Measurements from ENCODE around the gene TSPAN3. TPM values are rescaled to one million over a fixed set of nuclear protein-coding genes. Genes with fewer than 3 reads are reported as not detected.
A peak's percentile ranks its signal among the peaks of the same experiment; 100 is the strongest.

TSPAN3 gene
- total RNA-seq, 3 donors from 2014 or later: 148 to 398 (median 292) TPM

- TF ChIP-seq, protein P1, sequence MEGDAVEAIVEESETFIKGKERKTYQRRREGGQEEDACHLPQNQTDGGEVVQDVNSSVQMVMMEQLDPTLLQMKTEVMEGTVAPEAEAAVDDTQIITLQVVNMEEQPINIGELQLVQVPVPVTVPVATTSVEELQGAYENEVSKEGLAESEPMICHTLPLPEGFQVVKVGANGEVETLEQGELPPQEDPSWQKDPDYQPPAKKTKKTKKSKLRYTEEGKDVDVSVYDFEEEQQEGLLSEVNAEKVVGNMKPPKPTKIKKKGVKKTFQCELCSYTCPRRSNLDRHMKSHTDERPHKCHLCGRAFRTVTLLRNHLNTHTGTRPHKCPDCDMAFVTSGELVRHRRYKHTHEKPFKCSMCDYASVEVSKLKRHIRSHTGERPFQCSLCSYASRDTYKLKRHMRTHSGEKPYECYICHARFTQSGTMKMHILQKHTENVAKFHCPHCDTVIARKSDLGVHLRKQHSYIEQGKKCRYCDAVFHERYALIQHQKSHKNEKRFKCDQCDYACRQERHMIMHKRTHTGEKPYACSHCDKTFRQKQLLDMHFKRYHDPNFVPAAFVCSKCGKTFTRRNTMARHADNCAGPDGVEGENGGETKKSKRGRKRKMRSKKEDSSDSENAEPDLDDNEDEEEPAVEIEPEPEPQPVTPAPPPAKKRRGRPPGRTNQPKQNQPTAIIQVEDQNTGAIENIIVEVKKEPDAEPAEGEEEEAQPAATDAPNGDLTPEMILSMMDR (IDR thresholded peaks at IDR 0.05): no peak
- no peak for TF ChIP-seq POLR2AphosphoS5 (IDR thresholded peaks at IDR 0.05)
- TF ChIP-seq POLR2A (IDR thresholded peaks at IDR 0.05): no peak
- no peak for DNase-seq (ENCODE audit: low spot score in 2 of 2)
- no peaks in the 10 kb centered on the region for H3K27me3 ChIP-seq
- no peak overlapping the region for H3K4me3 ChIP-seq
- intact Hi-C loops (cut with DNase I; ENCODE audit: low total_unique reads): no loop called here
- H3K9me3 ChIP-seq: no peaks in the 10 kb centered on the region
- no peaks in the 10 kb centered on the region for H3K4me1 ChIP-seq
- no peaks in the 10 kb centered on the region for H3K36me3 ChIP-seq
- no peak overlapping the region for H3K27ac ChIP-seq
These were observed 22.6 kb downstream of the TSPAN3 start for GRCh38 chr15:77048135-77048876.

DNA sequence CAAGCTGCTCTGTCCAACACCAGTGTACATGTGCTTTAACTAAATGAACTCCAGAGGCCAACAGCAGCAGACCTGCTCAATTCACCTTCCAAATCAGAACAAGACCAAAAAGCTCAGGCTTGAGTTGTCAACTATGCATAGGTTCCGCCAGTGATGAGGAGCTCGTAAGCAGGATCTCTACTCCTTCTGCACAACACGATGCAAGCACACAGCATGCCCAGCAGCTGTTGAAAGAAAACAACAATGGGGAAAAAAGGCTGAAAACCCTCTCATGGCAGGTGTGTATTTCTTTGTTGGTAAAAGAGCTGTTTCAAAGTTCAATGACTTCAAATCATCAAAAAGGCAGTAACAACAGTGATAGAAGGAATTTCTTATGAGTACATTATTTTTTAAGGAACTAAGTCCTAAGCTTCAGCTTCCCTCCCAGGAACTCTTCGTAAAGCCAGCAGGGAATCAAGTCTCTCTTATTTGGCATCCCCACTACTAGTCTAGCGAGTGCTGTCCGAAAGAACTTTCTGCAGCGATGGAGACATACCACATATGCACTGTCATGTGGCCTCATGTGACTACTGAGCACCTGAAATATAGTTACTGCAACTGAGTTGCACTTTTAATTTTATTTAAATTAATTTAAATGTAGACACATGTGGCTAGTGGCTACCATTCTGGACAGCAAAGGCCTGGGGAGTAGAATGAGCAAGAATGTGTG, 24.1 kb downstream of the TSPAN3 start:
- no peak for DNase-seq (ENCODE audit: low spot score in 2 of 2)
- H3K4me1 ChIP-seq: no peaks in the 10 kb centered on the region
- no peaks in the 10 kb centered on the region for H3K36me3 ChIP-seq
- TF ChIP-seq POLR2AphosphoS5 (IDR thresholded peaks at IDR 0.05) (no peak), POLR2A (IDR thresholded peaks at IDR 0.05) (no peak)
- TF ChIP-seq, protein P1 (IDR thresholded peaks at IDR 0.05): no peak
- no peaks in the 10 kb centered on the region for H3K27me3 ChIP-seq
- H3K27ac ChIP-seq: no peak overlapping the region
- H3K4me3 ChIP-seq: no peak overlapping the region
- no peaks in the 10 kb centered on the region for H3K9me3 ChIP-seq
- intact Hi-C loops (cut with DNase I; ENCODE audit: low total_unique reads): no loop called here

DNA sequence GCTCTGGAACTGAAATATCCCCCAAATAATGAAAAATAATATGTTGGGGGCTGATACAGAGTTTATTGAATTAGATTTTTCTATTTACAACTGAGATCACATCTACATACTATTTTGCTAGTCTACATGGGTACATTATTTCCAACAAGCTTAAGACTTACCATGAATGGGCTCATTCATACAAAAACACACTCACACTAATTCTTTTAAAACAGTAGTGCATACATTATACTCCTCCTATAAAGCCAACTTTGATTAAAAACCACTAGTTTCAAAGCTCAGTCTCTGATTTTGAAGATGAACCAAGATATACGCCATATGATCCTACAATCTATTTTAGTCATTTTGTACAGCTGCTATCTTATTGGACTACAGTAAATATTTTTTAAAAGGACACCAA, 24.9 kb downstream of the TSPAN3 start:
- H3K27ac ChIP-seq: no peak overlapping the region
- no peaks in the 10 kb centered on the region for H3K36me3 ChIP-seq
- intact Hi-C loops (cut with DNase I; ENCODE audit: low total_unique reads): no loop called here
- no peak overlapping the region for H3K4me3 ChIP-seq
- H3K9me3 ChIP-seq: no peaks in the 10 kb centered on the region
- TF ChIP-seq, protein P1 (IDR thresholded peaks at IDR 0.05): no peak
- TF ChIP-seq POLR2A (IDR thresholded peaks at IDR 0.05) (no peak), POLR2AphosphoS5 (IDR thresholded peaks at IDR 0.05) (no peak)
- H3K4me1 ChIP-seq: no peaks in the 10 kb centered on the region
- no peaks in the 10 kb centered on the region for H3K27me3 ChIP-seq
- DNase-seq (ENCODE audit: low spot score in 2 of 2): no peak

- Histone ChIP-seq H3K27me3 (no peaks in the 10 kb centered on the region), H3K4me3 (no peak overlapping the region), H3K9me3 (no peaks in the 10 kb centered on the region), H3K36me3 (no peaks in the 10 kb centered on the region), H3K27ac (peak overlapping the region in 1 of 2 donors; percentile 2), H3K4me1 (no peaks in the 10 kb centered on the region)
- TF ChIP-seq, protein P1 (IDR thresholded peaks at IDR 0.05): no peak
- no peak for TF ChIP-seq POLR2AphosphoS5 (IDR thresholded peaks at IDR 0.05)
- intact Hi-C loops (cut with DNase I; ENCODE audit: low total_unique reads): no loop called here
- DNase-seq (ENCODE audit: low spot score in 2 of 2): no peak
These were observed 26.5 kb downstream of the TSPAN3 start for GRCh38 chr15:77044228-77045042.

All from breast epithelium (tissue), 4 donors.